ENCODE results near the gene S1PR4.
"Not testable (repeated sequence)": the region's sequence is repeated elsewhere in the genome, so short reads cannot be mapped to it uniquely, and the experiment has no call there.

S1PR4 gene

GRCh38 chr19:3196064-3196932 lies 17.7 kb downstream of the S1PR4 start:
- no peak for DNase-seq (ENCODE audit: low read depth)

DNA sequence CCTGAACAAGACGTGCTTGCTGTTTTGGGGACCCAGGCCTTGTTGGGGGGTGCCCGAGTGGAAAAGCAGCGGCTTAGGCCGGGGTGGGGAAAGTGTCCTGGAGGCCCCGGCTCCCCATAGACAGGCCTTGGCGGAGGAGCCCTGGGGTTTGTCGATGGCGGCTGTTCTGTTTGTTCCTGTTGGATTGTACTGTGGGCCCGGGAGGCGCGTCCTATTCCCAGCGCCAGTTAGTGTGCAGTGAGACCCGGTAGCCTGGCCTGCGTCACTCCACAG lies 18.3 kb downstream of the S1PR4 start:
- no peak for DNase-seq (ENCODE audit: low read depth)

DNA sequence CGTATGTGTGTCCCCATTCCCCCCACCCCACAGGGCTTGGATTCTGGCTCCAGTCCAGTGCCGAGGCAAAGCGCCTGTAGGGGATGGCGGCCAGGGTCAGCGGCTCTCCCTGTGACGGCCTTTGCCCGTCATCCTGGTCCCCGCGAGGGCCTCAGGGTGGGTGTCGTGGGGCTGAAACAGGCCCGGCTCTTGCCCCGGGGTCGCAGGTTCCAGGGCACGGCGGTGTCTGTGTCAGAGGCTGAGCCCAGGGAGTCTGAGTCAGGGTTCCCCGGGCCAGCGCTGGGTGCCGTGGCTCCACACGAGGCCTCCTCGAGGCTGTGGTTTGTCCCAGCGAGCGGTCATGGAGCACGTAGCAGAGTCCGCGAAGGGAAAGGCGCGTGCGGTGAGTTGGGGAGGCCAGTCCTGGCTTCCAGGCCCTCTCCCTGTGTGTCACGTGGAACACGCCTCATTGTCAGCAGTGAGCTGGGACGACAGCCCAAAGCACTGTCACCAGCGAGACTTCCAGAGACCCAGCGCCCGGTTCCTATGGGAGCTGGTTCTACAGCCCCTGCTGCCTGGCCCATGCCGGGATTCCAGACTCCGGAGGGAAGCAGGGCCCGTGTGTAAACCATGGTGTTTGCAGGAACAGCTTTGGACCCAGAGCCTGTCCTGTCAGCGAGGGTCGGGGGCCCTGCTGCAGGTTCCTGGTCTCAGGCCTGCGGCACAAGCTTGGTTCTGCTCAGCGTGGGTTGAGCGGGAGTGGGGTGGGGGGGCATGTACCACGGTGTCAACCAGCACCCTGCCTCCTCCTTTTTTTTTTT lies 20.5 kb downstream of the S1PR4 start:
- DNase-seq (ENCODE audit: low read depth) = no peak

GRCh38 chr19:3201072-3201700 lies 22.6 kb downstream of the S1PR4 start:
- no peak for DNase-seq (ENCODE audit: low read depth)

- no peak for DNase-seq (ENCODE audit: low read depth)
These were observed 23.3 kb downstream of the S1PR4 start for GRCh38 chr19:3201911-3202310.

- DNase-seq (ENCODE audit: low read depth) = no peak
These were observed 23.8 kb downstream of the S1PR4 start for GRCh38 chr19:3202346-3202745.

DNA sequence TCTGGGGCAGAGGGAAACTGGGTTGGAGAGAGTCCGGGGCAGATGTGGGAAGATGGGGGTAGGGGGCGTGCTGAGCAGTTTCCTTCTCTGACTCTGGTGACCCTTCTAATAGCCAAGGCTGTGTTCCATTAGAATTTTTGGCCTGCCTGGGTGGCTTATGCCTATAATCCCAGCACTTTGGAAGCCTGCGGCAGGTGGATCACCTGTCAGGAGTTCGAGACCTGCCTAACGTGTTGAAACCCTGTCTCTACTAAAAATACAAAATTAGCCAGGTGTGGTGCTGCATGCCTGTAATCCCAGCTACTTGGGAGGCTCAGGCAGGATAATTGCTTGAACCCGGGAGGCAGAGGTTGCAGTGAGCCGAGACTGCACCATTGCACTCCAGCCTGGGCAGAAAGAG lies 24.3 kb downstream of the S1PR4 start:
- not testable (repeated sequence) for DNase-seq (ENCODE audit: low read depth)

GRCh38 chr19:3203805-3204645 lies 25.5 kb downstream of the S1PR4 start:
- DNase-seq (ENCODE audit: low read depth) = no peak

DNA sequence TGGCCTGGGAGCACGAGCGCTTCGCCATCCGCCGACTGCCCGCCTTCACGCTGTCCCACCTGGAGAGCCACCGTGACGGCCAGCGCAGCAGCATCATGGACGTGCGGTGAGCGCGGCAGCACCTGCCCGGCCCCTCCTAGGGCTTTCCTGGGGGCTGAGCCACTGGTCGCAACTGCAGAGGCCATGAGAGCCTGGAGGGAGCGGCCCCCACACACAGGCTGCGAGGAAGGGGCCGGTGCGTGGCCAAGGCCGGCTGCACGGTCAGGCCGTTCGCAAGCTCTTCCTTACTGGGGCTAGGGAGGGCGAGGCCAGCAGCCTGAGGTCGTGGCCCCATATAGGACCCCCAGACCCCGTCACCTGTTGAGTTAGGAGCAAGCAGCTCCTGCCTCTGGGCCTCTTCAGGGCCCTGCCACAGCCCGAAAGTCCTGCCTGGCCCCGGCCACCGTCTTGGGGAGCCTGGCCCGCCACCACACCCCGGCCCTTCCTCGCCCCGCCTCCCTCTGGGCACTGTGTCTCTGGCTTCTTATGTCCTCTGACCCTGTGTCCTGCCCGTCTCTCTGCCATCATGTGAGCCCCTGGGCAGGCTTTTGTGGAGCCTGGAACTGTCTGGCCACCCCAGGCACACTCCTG lies 26.2 kb downstream of the S1PR4 start:
- no peak for DNase-seq (ENCODE audit: low read depth)

DNA sequence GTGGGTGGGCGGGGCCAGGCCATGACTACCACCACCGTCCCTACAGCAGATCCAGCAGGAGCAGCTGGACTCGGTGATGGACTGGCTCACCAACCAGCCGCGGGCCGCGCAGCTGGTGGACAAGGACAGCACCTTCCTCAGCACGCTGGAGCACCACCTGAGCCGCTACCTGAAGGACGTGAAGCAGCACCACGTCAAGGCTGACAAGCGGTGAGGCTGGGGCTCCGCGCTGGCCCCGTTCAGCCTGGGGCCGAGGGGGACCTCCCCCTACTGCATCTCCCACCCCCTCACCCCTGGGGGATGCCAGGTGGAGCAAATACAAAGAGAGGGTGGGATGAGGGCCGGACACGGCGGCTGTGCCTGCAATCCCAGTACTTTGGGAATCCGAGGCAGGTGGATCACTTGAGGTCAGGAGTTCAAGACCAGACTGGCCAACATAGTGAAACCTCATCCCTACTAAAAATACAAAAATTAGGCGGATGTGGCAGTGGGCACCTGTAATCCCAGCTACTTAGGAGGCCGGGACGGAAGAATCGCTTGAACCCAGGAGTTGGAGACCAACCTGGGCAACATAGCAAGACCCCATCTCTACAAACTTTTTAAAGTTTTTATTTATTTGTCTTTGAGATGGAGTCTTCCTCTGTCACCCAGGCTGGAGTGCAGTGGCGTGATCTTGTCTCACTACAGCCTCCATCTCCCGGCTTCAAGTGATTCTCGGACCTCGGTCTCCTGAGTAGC lies 27.8 kb downstream of the S1PR4 start:
- DNase-seq (ENCODE audit: low read depth) = no peak

- DNase-seq (ENCODE audit: low read depth) = no peak
These were observed 29.1 kb downstream of the S1PR4 start for GRCh38 chr19:3207461-3208242.

DNA sequence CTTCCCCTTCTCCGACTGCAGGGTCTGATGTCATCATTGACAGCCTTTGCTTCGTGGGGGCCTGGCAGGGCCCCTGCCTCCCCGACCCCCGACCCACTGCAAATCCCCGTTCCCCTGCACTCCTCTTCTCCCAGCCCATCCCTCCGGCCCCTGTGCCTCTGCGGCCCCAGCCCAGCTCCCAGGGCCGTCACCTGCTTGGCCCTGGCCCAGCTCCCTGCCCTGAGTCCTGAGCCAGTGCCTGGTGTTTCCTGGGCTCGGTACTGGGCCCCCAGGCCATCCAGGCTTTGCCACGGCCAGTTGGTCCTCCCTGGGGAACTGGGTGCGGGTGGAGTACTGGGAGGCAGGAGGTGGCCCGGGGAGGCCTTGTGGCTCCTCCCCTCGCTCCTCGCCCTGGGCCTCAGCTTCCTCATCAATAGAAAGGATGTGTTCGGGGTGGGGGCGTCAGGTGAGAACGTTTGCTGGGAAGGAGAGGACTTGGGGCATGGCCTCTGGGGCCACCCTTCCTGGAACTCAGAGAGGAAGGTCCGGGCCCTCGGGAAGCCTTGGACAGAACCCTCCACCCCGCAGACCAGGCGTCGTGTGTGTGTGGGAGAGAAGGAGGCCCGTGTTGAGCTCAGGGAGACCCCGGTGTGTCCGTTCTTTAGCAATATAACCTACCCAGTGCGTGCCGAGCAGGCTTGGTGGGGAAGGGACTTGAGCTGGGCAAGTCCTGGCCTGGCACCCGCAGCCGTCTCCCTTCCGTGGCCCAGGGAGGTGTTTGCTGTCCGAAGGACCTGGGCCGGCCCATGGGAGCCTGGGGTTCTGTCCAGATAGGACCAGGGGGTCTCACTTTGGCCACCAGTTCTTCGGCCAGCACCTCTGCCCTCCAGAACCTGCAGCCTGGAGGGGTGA lies 30.0 kb downstream of the S1PR4 start:
- DNase-seq (ENCODE audit: low read depth) = no peak

GRCh38 chr19:3210347-3211017 lies 31.9 kb downstream of the S1PR4 start:
- DNase-seq (ENCODE audit: low read depth) = peak; percentile 21

DNA sequence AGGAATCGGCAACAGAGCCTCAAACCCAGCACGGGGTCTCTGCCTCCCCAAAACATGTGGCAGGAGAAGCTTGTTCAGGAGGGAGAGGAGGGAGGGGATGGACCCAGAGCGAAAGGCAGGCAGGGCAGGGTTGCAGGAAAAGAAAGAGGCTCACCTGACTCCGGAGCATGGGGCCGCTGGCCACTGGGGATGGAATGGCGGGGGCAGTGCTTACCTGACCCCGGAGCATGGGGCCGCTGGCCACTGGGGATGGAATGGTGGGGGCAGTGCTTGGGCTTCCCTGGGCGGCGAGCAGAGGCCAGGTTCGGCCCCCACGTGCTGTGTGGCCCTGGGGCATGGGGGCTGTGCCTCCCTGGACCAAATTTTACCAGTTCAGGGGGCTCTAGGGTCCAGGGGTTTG lies 32.6 kb downstream of the S1PR4 start:
- no peak for DNase-seq (ENCODE audit: low read depth)

DNA sequence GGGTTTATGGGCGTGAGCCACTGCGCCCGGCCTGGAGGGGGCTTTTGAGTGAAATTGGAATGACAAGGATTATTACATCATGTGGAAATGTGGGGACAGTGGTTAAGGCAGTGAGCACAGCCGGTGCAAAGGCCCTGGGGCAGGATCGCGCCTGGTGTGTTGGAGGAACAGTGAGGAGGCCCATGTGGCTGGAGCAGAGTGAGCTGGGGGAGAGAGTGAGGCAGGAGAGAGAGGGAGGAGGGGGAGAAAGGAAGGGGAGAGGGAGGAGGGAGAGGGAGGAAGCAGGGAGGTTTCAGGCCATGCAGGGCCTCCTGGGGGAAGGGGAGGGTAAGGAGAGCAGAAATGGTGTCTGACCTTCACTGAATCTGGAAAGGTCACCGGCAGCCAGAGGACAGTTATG lies 34.6 kb downstream of the S1PR4 start:
- DNase-seq (ENCODE audit: low read depth) = no peak

GRCh38 chr19:3216874-3217273 lies 38.3 kb downstream of the S1PR4 start:
- DNase-seq (ENCODE audit: low read depth) = no peak

GRCh38 chr19:3220576-3220975 lies 42.0 kb downstream of the S1PR4 start:
- no peak for DNase-seq (ENCODE audit: low read depth)

- DNase-seq (ENCODE audit: low read depth) = not testable (repeated sequence)
These were observed 43.0 kb downstream of the S1PR4 start for GRCh38 chr19:3221576-3221975.

DNA sequence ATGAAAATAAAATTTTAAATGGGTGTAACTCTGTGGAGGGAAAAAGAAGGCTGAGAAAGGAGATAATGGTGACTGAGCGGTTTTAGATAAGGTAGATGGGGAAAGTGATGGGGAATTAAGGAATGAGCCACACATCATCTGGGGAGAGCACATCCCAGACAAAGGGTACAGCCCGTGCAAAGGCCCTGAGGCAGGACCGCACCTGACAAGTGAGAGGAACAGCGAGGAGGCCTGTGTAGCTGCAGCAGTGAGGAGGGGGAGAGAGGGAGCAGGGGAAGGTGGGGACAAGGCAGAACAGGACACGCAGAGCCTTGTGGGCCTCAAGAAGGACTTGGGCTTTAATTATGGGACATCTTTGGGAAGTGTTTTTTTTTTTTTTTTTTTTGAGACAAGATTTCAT lies 44.1 kb downstream of the S1PR4 start:
- DNase-seq (ENCODE audit: low read depth) = no peak

All from iris pigment epithelial cell (primary cell).